DMS53 treated with DMSO at 0.1 percent for 48 hours (cell line): ENCODE measurements around the gene GRK1.

Experiments used
- DNase-seq: peaks from one replicate; lab custom pipeline; 2025; ENCODE audit not compliant: unreplicated experiment; lab: John Stamatoyannopoulos, UW

Gene GRK1

GRCh38 chr13:113756441-113757097 is 89.5 kb downstream of the GRK1 start:
- DNase-seq = no peak

GRCh38 chr13:113758651-113759524 is 91.9 kb downstream of the GRK1 start, which contains the start of gene TMEM255B:
TSS of gene TMEM255B (plus strand) at chr13:113759226. CDS start at chr13:113759270, 44 bp downstream.
- no peak for DNase-seq

- no peak for DNase-seq
These were observed 92.6 kb downstream of the GRK1 start for GRCh38 chr13:113759525-113760137.

GRCh38 chr13:113761136-113761535 is 94.1 kb downstream of the GRK1 start:
- DNase-seq = no peak

GRCh38 chr13:113762075-113762474 is 95.1 kb downstream of the GRK1 start:
- DNase-seq = no peak

GRCh38 chr13:113762538-113762937 is 95.5 kb downstream of the GRK1 start:
- DNase-seq = no peak

- DNase-seq = no peak
These were observed 96.2 kb downstream of the GRK1 start for GRCh38 chr13:113763254-113763653.

- no peak for DNase-seq
These were observed 97.2 kb downstream of the GRK1 start for GRCh38 chr13:113763961-113764792.

- DNase-seq = no peak
These were observed 98.0 kb downstream of the GRK1 start for GRCh38 chr13:113764793-113765563.

- no peak for DNase-seq
These were observed 98.5 kb downstream of the GRK1 start for GRCh38 chr13:113765564-113765910.

- DNase-seq = no peak
These were observed 99.2 kb downstream of the GRK1 start for GRCh38 chr13:113766035-113766800.

GRCh38 chr13:113767366-113767765 is 100.3 kb downstream of the GRK1 start:
- no peak for DNase-seq

GRCh38 chr13:113768018-113768905 is 101.2 kb downstream of the GRK1 start:
- no peak for DNase-seq

GRCh38 chr13:113769106-113769505 is 102.1 kb downstream of the GRK1 start:
- no peak for DNase-seq

GRCh38 chr13:113769881-113770280 is 102.9 kb downstream of the GRK1 start:
- DNase-seq = no peak

GRCh38 chr13:113770441-113770840 is 103.4 kb downstream of the GRK1 start:
- no peak for DNase-seq

GRCh38 chr13:113770937-113771336 is 103.9 kb downstream of the GRK1 start:
- DNase-seq = no peak

GRCh38 chr13:113771709-113772331 is 104.8 kb downstream of the GRK1 start:
- DNase-seq = no peak
